ENCODE measurements around the gene PARP3.

DNA sequence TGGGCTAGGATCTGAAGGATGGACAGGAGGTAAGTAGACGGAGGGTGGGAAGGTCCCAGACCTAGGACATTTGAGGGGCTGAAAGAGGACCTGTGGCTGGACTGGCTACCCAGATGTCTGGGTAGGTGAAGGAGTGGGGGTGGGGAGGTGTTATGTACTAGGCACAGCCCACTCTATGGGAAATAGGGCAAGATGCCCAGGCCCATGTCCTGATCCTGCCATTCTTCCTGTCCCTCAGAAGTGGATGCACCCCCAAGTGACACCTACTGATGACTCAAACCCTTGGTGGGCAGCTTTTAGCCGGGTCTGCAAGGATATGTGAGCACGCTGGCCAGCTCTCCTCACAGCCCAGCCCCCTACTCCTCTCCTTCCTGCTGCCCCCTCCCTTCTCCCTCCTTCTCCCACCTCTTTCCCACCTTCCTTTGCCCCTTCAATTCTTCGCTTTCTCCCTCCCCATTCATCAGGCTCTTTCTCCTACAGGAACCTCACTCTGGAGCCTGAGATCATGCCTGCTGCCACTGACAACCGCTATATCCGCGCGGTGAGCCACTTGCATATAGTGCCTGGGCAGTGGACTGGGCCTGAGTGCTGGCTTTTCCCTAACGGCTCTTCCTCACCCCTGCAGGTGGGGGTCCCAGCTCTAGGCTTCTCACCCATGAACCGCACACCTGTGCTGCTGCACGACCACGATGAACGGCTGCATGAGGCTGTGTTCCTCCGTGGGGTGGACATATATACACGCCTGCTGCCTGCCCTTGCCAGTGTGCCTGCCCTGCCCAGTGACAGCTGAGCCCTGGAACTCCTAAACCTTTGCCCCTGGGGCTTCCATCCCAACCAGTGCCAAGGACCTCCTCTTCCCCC, 46.4 kb downstream of the PARP3 start:
- TF ChIP-seq, protein P1, sequence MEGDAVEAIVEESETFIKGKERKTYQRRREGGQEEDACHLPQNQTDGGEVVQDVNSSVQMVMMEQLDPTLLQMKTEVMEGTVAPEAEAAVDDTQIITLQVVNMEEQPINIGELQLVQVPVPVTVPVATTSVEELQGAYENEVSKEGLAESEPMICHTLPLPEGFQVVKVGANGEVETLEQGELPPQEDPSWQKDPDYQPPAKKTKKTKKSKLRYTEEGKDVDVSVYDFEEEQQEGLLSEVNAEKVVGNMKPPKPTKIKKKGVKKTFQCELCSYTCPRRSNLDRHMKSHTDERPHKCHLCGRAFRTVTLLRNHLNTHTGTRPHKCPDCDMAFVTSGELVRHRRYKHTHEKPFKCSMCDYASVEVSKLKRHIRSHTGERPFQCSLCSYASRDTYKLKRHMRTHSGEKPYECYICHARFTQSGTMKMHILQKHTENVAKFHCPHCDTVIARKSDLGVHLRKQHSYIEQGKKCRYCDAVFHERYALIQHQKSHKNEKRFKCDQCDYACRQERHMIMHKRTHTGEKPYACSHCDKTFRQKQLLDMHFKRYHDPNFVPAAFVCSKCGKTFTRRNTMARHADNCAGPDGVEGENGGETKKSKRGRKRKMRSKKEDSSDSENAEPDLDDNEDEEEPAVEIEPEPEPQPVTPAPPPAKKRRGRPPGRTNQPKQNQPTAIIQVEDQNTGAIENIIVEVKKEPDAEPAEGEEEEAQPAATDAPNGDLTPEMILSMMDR (IDR thresholded peaks at IDR 0.05 in 2 of 3, conservative IDR thresholded peaks at IDR 0.05 in 1 of 3; ENCODE audit: control insufficient read depth in 2 of 3, extremely low read depth in 1 of 3, insufficient read depth in 1 of 3, low read depth in 3 of 3, low read length in 3 of 3) = no peak
- TF ChIP-seq SP1 (IDR thresholded peaks at IDR 0.05; ENCODE audit: low read depth, low read length) (no peak), SIX5 (IDR thresholded peaks at IDR 0.05; ENCODE audit: low read depth, low read length, severe bottlenecking) (no peak)
- TF ChIP-seq, protein P2, sequence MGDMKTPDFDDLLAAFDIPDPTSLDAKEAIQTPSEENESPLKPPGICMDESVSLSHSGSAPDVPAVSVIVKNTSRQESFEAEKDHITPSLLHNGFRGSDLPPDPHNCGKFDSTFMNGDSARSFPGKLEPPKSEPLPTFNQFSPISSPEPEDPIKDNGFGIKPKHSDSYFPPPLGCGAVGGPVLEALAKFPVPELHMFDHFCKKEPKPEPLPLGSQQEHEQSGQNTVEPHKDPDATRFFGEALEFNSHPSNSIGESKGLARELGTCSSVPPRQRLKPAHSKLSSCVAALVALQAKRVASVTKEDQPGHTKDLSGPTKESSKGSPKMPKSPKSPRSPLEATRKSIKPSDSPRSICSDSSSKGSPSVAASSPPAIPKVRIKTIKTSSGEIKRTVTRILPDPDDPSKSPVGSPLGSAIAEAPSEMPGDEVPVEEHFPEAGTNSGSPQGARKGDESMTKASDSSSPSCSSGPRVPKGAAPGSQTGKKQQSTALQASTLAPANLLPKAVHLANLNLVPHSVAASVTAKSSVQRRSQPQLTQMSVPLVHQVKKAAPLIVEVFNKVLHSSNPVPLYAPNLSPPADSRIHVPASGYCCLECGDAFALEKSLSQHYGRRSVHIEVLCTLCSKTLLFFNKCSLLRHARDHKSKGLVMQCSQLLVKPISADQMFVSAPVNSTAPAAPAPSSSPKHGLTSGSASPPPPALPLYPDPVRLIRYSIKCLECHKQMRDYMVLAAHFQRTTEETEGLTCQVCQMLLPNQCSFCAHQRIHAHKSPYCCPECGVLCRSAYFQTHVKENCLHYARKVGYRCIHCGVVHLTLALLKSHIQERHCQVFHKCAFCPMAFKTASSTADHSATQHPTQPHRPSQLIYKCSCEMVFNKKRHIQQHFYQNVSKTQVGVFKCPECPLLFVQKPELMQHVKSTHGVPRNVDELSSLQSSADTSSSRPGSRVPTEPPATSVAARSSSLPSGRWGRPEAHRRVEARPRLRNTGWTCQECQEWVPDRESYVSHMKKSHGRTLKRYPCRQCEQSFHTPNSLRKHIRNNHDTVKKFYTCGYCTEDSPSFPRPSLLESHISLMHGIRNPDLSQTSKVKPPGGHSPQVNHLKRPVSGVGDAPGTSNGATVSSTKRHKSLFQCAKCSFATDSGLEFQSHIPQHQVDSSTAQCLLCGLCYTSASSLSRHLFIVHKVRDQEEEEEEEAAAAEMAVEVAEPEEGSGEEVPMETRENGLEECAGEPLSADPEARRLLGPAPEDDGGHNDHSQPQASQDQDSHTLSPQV (IDR thresholded peaks at IDR 0.05) = no peak
- TF ChIP-seq, protein P3, sequence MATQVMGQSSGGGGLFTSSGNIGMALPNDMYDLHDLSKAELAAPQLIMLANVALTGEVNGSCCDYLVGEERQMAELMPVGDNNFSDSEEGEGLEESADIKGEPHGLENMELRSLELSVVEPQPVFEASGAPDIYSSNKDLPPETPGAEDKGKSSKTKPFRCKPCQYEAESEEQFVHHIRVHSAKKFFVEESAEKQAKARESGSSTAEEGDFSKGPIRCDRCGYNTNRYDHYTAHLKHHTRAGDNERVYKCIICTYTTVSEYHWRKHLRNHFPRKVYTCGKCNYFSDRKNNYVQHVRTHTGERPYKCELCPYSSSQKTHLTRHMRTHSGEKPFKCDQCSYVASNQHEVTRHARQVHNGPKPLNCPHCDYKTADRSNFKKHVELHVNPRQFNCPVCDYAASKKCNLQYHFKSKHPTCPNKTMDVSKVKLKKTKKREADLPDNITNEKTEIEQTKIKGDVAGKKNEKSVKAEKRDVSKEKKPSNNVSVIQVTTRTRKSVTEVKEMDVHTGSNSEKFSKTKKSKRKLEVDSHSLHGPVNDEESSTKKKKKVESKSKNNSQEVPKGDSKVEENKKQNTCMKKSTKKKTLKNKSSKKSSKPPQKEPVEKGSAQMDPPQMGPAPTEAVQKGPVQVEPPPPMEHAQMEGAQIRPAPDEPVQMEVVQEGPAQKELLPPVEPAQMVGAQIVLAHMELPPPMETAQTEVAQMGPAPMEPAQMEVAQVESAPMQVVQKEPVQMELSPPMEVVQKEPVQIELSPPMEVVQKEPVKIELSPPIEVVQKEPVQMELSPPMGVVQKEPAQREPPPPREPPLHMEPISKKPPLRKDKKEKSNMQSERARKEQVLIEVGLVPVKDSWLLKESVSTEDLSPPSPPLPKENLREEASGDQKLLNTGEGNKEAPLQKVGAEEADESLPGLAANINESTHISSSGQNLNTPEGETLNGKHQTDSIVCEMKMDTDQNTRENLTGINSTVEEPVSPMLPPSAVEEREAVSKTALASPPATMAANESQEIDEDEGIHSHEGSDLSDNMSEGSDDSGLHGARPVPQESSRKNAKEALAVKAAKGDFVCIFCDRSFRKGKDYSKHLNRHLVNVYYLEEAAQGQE (IDR thresholded peaks at IDR 0.05; ENCODE audit: low read depth, low read length) = no peak

Data from GM12878 (cell line).